HG02678 (cell line): ENCODE results near the gene ANGPTL1.

Source experiments
- ATAC-seq: cut with Tn5 transposase; IDR thresholded peaks from one replicate; pipeline ENCODE4 v1.9.1; 2021; ENCODE audit warnings: mild to moderate bottlenecking, moderate library complexity; ENCODE audit not compliant: unreplicated experiment

The ANGPTL1 gene

GRCh38 chr1:178870944-178871343 lies at the start of gene ANGPTL1:
TSS of gene ANGPTL1 (minus strand) at chr1:178871077. CDS start at chr1:178865776, 5,301 bp downstream.
- ATAC-seq, result no peak

- no peak for ATAC-seq
Observed at GRCh38 chr1:178919581-178919980, 48.7 kb upstream of the ANGPTL1 start.

GRCh38 chr1:178918955-178919354 lies 48.1 kb upstream of the ANGPTL1 start:
- no peak for ATAC-seq

- ATAC-seq, result no peak
Observed at GRCh38 chr1:178918308-178918707, 47.4 kb upstream of the ANGPTL1 start.

GRCh38 chr1:178916448-178917174 lies 45.7 kb upstream of the ANGPTL1 start:
- ATAC-seq, result no peak

- ATAC-seq, result no peak
Observed at GRCh38 chr1:178912597-178912996, 41.7 kb upstream of the ANGPTL1 start.

- no peak for ATAC-seq
Observed at GRCh38 chr1:178910023-178910422, 39.1 kb upstream of the ANGPTL1 start.

GRCh38 chr1:178908358-178908757 lies 37.5 kb upstream of the ANGPTL1 start:
- no peak for ATAC-seq

GRCh38 chr1:178901482-178902125 lies 30.7 kb upstream of the ANGPTL1 start:
- no peak for ATAC-seq

- no peak for ATAC-seq
Observed at GRCh38 chr1:178899402-178899801, 28.5 kb upstream of the ANGPTL1 start.

- ATAC-seq, result no peak
Observed at GRCh38 chr1:178898401-178898800, 27.5 kb upstream of the ANGPTL1 start.

GRCh38 chr1:178895928-178896327 lies 25.1 kb upstream of the ANGPTL1 start:
- ATAC-seq, result no peak

- no peak for ATAC-seq
Observed at GRCh38 chr1:178886551-178886950, 15.7 kb upstream of the ANGPTL1 start.

GRCh38 chr1:178885869-178886268 lies 15.0 kb upstream of the ANGPTL1 start:
- no peak for ATAC-seq

GRCh38 chr1:178881950-178882349 lies 11.1 kb upstream of the ANGPTL1 start:
- no peak for ATAC-seq

GRCh38 chr1:178877896-178878295 lies 7.0 kb upstream of the ANGPTL1 start:
- ATAC-seq, result no peak

- no peak for ATAC-seq
Observed at GRCh38 chr1:178875936-178876335, 5.1 kb upstream of the ANGPTL1 start.

GRCh38 chr1:178874966-178875365 lies 4.1 kb upstream of the ANGPTL1 start:
- no peak for ATAC-seq

GRCh38 chr1:178871551-178872320 lies 859 bp upstream of the ANGPTL1 start:
- no peak for ATAC-seq

GRCh38 chr1:178870221-178870620 lies 656 bp downstream of the ANGPTL1 start:
- ATAC-seq, result no peak

GRCh38 chr1:178869119-178869697 lies 1.7 kb downstream of the ANGPTL1 start:
- ATAC-seq, result no peak
